HCT116 (cell line): ENCODE results near the gene DCAF15. TPM values are rescaled to one million over a fixed set of nuclear protein-coding genes. Genes with fewer than 3 reads are reported as not detected.

Source experiments
- ATAC-seq: fragments of 200-7000 bp; cut with Tn5 transposase; 2 replicates; pipeline ENCODE4 v1.9.1; 2020; ENCODE audit warnings: mild to moderate bottlenecking, moderate library complexity
- BruUV-seq: library from RNA; stranded (reverse); fragments of 400-500 nt; replicated peaks from 2 replicates; lab custom pipeline; 2021; lab: Mats Ljungman, UMichigan
- CTCF ChIA-PET: fragments of 300-600 bp; sonication (Branson Sonifier 250); formaldehyde crosslinking; loops from one replicate; lab custom pipeline; 2021; ENCODE audit warnings: antibody characterized with exemption; lab: Charles Lee
- POLR2A ChIA-PET: fragments of 300-600, 350-600 bp; sonication (Branson Sonifier 250); formaldehyde crosslinking; loops from one replicate; lab custom pipeline; 2021; ENCODE audit warnings: antibody characterized with exemption; lab: Charles Lee
- RAD21 ChIA-PET, 2 experiments: fragments of 300-600 bp; sonication (Branson Sonifier 250); formaldehyde crosslinking; loops; one replicate each; lab custom pipeline; 2023; ENCODE audit warnings: low total read pairs in 2 of 2; ENCODE audit not compliant: uncharacterized antibody in 2 of 2, unreplicated experiment in 2 of 2, low non-redundant PET in 1 of 2; lab: Charles Lee
- DNase-seq: peaks from one replicate; pipeline ENCODE4 v3.0.0-alpha.2; 2010; ENCODE audit warnings: low read depth, low spot score
- H2AFZ ChIP-seq: fragments of 200-600 bp; shearing (Covaris generic), sonication (generic); 2 replicates; pipeline ENCODE4 v1.6.1; 2017; ENCODE audit warnings: low read depth, mixed run types, mixed read lengths, antibody characterized with exemption, low read length; ENCODE audit not compliant: poor library complexity, severe bottlenecking
- H3K27ac ChIP-seq: 2 replicates; pipeline ENCODE4 v1.5.1; 2012; ENCODE audit warnings: low read depth, low read length
- H3K27me3 ChIP-seq: fragments of 200-600 bp; sonication (generic); 2 replicates; pipeline ENCODE4 v1.6.1; 2016; ENCODE audit warnings: mixed run types, low read length, mixed read lengths; ENCODE audit not compliant: insufficient read depth
- H3K36me3 ChIP-seq, 2 experiments: fragments of 200-500 bp in 1 of 2; fragments of 200-600 bp in 1 of 2; sonication (Bioruptor generic) in 1 of 2; sonication (generic) in 1 of 2; 2 replicates each; pipeline versions ENCODE4 v1.5.1 to v1.6.1; 2014 to 2016; ENCODE audit warnings: low read length in 2 of 2, inconsistent platforms in 1 of 2, mixed read lengths in 1 of 2, mixed run types in 1 of 2; ENCODE audit not compliant: insufficient read depth in 2 of 2, control insufficient read depth in 1 of 2
- H3K4me1 ChIP-seq, 2 experiments: fragments of 200-600 bp in 1 of 2; sonication (generic) in 1 of 2; 2 replicates each; pipeline versions ENCODE4 v1.5.1 to v1.6.1; 2012 to 2017; ENCODE audit warnings: low read length in 2 of 2, inconsistent platforms in 1 of 2, mild to moderate bottlenecking in 1 of 2, mixed read lengths in 1 of 2, mixed run types in 1 of 2, moderate library complexity in 1 of 2; ENCODE audit not compliant: insufficient read depth in 2 of 2, control insufficient read depth in 1 of 2
- H3K4me2 ChIP-seq: fragments of 200-600 bp; sonication (generic); 2 replicates; pipeline ENCODE4 v1.6.1; 2017; ENCODE audit warnings: mixed run types, low read length, mixed read lengths
- H3K4me3 ChIP-seq, 2 experiments: fragments of 200-600 bp in 1 of 2; sonication (generic) in 1 of 2; replicated peaks in 1 of 2; 2 replicates each; pipeline ENCODE4 v1.5.1; 2011 to 2016; ENCODE audit warnings: low read length in 2 of 2, control low read depth in 1 of 2, low read depth in 1 of 2, mild to moderate bottlenecking in 1 of 2, mixed read lengths in 1 of 2, mixed run types in 1 of 2
- H3K79me2 ChIP-seq: fragments of 200-600 bp; sonication (generic); 2 replicates; pipeline ENCODE4 v1.6.1; 2017; ENCODE audit warnings: mild to moderate bottlenecking, mixed run types, low read length, moderate library complexity, mixed read lengths; ENCODE audit not compliant: insufficient read depth
- H3K9ac ChIP-seq: fragments of 200-600 bp; sonication (generic); 2 replicates; pipeline ENCODE4 v1.6.1; 2016; ENCODE audit warnings: low read length, mixed read lengths
- H3K9me2 ChIP-seq: fragments of 200-600 bp; sonication (generic), shearing (Covaris generic); 2 replicates; pipeline ENCODE4 v1.6.1; 2017; ENCODE audit warnings: mixed run types, mild to moderate bottlenecking, moderate library complexity; ENCODE audit not compliant: insufficient read depth
- H3K9me3 ChIP-seq, 2 experiments: fragments of 200-500 bp in 1 of 2; fragments of 200-600 bp in 1 of 2; sonication (Bioruptor generic) in 1 of 2; sonication (generic) in 1 of 2; 2 replicates each; pipeline ENCODE4 v1.6.1; 2014 to 2017; ENCODE audit warnings: low read length in 2 of 2, mixed read lengths in 2 of 2, inconsistent platforms in 1 of 2, low read depth in 1 of 2, mild to moderate bottlenecking in 1 of 2, mixed run types in 1 of 2, moderate library complexity in 1 of 2; ENCODE audit not compliant: control insufficient read depth in 1 of 2, insufficient read depth in 1 of 2
- H4K20me1 ChIP-seq: fragments of 200-600 bp; sonication (generic), shearing (Covaris generic); 2 replicates; pipeline ENCODE4 v1.6.1; 2017; ENCODE audit warnings: mixed run types, mild to moderate bottlenecking, moderate library complexity; ENCODE audit not compliant: insufficient read depth
- ATF3 ChIP-seq: IDR thresholded peaks from 2 replicates; pipeline ENCODE4 v1.6.1; 2012
- ELF1 ChIP-seq: IDR thresholded peaks from 2 replicates; pipeline ENCODE4 v1.6.1; 2012; ENCODE audit warnings: low read depth, borderline replicate concordance
- EZH2 ChIP-seq: fragments of 200-600 bp; sonication (generic); IDR thresholded peaks from 2 replicates; pipeline ENCODE4 v1.6.1; 2017; ENCODE audit warnings: antibody characterized with exemption, mixed run types
- EZH2phosphoT487 ChIP-seq: fragments of 200-600 bp; IDR thresholded peaks from 2 replicates; pipeline ENCODE4 v1.6.1; 2018; ENCODE audit warnings: antibody characterized with exemption, borderline replicate concordance
- FOSL1 ChIP-seq: IDR thresholded peaks from 2 replicates; pipeline ENCODE4 v1.6.1; 2012; ENCODE audit warnings: low read depth
- JUND ChIP-seq: IDR thresholded peaks from 2 replicates; pipeline ENCODE4 v1.6.1; 2012
- POLR2A ChIP-seq: IDR thresholded peaks from 2 replicates; pipeline ENCODE4 v1.7.0; 2011; ENCODE audit warnings: borderline replicate concordance; ENCODE audit not compliant: insufficient read depth, insufficient read length; ENCODE audit errors: extremely low read depth
- POLR2AphosphoS5 ChIP-seq: IDR thresholded peaks from 2 replicates; pipeline ENCODE4 v1.6.1; 2011; ENCODE audit warnings: mild to moderate bottlenecking, low read depth, low read length, moderate library complexity
- RAD21 ChIP-seq: IDR thresholded peaks from 2 replicates; pipeline ENCODE4 v1.6.1; 2012; ENCODE audit warnings: low read depth, mild to moderate bottlenecking
- SIN3A ChIP-seq: IDR thresholded peaks from 2 replicates; pipeline ENCODE4 v1.6.1; 2012; ENCODE audit warnings: low read depth
- SP1 ChIP-seq: IDR thresholded peaks from 2 replicates; pipeline ENCODE4 v1.6.1; 2012; ENCODE audit warnings: low read depth
- SRF ChIP-seq: IDR thresholded peaks from 2 replicates; pipeline ENCODE4 v1.6.1; 2012; ENCODE audit warnings: low read depth
- TCF7L2 ChIP-seq: IDR thresholded peaks from 2 replicates; pipeline ENCODE4 v1.7.0; 2011; ENCODE audit warnings: borderline replicate concordance, inconsistent platforms; ENCODE audit not compliant: insufficient read depth, insufficient read length; ENCODE audit errors: extremely low read depth
- YY1 ChIP-seq: IDR thresholded peaks from 2 replicates; pipeline ENCODE4 v1.6.1; 2011; ENCODE audit warnings: low read length, low read depth, moderate library complexity, mild to moderate bottlenecking; ENCODE audit not compliant: insufficient replicate concordance; ENCODE audit errors: extremely low read depth
- ZBTB33 ChIP-seq: IDR thresholded peaks from 2 replicates; pipeline ENCODE4 v1.6.1; 2011; ENCODE audit warnings: mild to moderate bottlenecking, low read length, moderate library complexity; ENCODE audit not compliant: insufficient replicate concordance; ENCODE audit errors: extremely low read depth
- intact Hi-C: fragments of 100-400 bp; cut with micrococcal nuclease; formaldehyde crosslinking; loops from 2 replicates; pipeline ENCODE4 v1.10.0; 2022
- total RNA-seq: library from RNA; stranded (reverse); gene quantifications from one replicate; pipeline ENCODE4 v1.2.1, GENCODE V29; 2021; ENCODE audit not compliant: unreplicated experiment

The DCAF15 gene
- total RNA-seq, 1 experiment from 2014 or later, result 46.2 TPM

GRCh38 chr19:13989487-13989886 lies 37.2 kb downstream of the DCAF15 start:
- H3K27me3 ChIP-seq, result no peaks in the 10 kb centered on the region
- intact Hi-C loops, result no loop called here
- no peak for TF ChIP-seq RAD21
- no peak for TF ChIP-seq FOSL1
- TF ChIP-seq EZH2, result no peak
- no peak for TF ChIP-seq JUND
- TF ChIP-seq, all 23 proteins: peak for 0
- H3K4me1 ChIP-seq, result peaks cover 8 to 12% of the 10 kb centered on the region in 2 experiments; a peak in 3 of 4 replicates
- no peak overlapping the region for H3K9ac ChIP-seq
- H4K20me1 ChIP-seq, result no peaks in the 10 kb centered on the region
- no peak overlapping the region for H3K4me3 ChIP-seq
- H2AFZ ChIP-seq, result no peak overlapping the region
- H3K9me2 ChIP-seq, result no peaks in the 10 kb centered on the region
- H3K79me2 ChIP-seq, result no peaks in the 10 kb centered on the region
- ChIA-PET POLR2A (interaction anchor here (0.9 kb wide), 1 partner anchor 17 kb away, joined by 3 read pairs; the partner anchor contains the start of gene RFX1), CTCF (no interaction called here), RAD21 (no interaction called here)
- no peak overlapping the region for H3K4me2 ChIP-seq
- no peaks in the 10 kb centered on the region for H3K9me3 ChIP-seq
- peaks cover 4 to 6% of the 10 kb centered on the region in 2 experiments; a peak in 1 of 4 replicates for H3K36me3 ChIP-seq
- BruUV-seq, result no TSS peak
- no peak overlapping the region for H3K27ac ChIP-seq
- ATAC-seq (no peak), DNase-seq (no peak)

GRCh38 chr19:13990085-13990484 lies 37.8 kb downstream of the DCAF15 start:
- Histone ChIP-seq H3K79me2 (no peaks in the 10 kb centered on the region), H3K4me2 (no peak overlapping the region), H3K9me2 (no peaks in the 10 kb centered on the region), H3K4me1 (peaks cover 8 to 12% of the 10 kb centered on the region in 2 experiments; a peak in 3 of 4 replicates), H2AFZ (no peak overlapping the region), H3K4me3 (no peak overlapping the region), H3K36me3 (peaks cover 4 to 6% of the 10 kb centered on the region in 2 experiments; a peak in 1 of 4 replicates), H3K27ac (no peak overlapping the region), H4K20me1 (no peaks in the 10 kb centered on the region), H3K9me3 (no peaks in the 10 kb centered on the region), H3K9ac (no peak overlapping the region), H3K27me3 (no peaks in the 10 kb centered on the region)
- intact Hi-C loops, result no loop called here
- RAD21 ChIA-PET, result no interaction called here
- DNase-seq (no peak), ATAC-seq (no peak)
- BruUV-seq, result no TSS peak
- POLR2A ChIA-PET, result interaction anchor here (0.9 kb wide), 1 partner anchor 16 kb away, joined by 3 read pairs; the partner anchor contains the start of gene RFX1
- no peak for TF ChIP-seq POLR2A
- TF ChIP-seq SRF, result no peak
- TF ChIP-seq SP1, result no peak
- no peak for TF ChIP-seq YY1
- TF ChIP-seq JUND, result no peak
- no peak for TF ChIP-seq SIN3A
- TF ChIP-seq ZBTB33, result no peak
- TF ChIP-seq POLR2AphosphoS5, result no peak
- TF ChIP-seq ELF1, result no peak
- no peak for TF ChIP-seq TCF7L2
- no peak for TF ChIP-seq ATF3
- no peak for TF ChIP-seq EZH2phosphoT487
- CTCF ChIA-PET, result no interaction called here
